Sciatic nerve (tissue), 2 donors: ENCODE data around the gene NT5C3B. TPM values are rescaled to one million over a fixed set of nuclear protein-coding genes. Genes with fewer than 3 reads are reported as not detected.
"Not testable (repeated sequence)": the region's sequence is repeated elsewhere in the genome, so short reads cannot be mapped to it uniquely, and the experiment has no call there.

Experiments used
- ATAC-seq: fragments of 200-7000 bp; cut with Tn5 transposase; one replicate; pipeline ENCODE4 v1.9.1; 2020; ENCODE audit warnings: mild to moderate bottlenecking, moderate library complexity
- DNase-seq: peaks from one replicate; pipeline ENCODE4 v3.0.0-alpha.2; 2020; ENCODE audit warnings: low spot score
- intact Hi-C: fragments of 100-400 bp; cut with DNase I; formaldehyde crosslinking; loops from one replicate; pipeline ENCODE4 v1.14.2; 2022
- total RNA-seq: library from RNA; stranded (reverse); fragmentation: NEBNext Ultra II Directional; extraction: Animal tissue kit (Norgen Biotek cat#: 25700); gene quantifications from one replicate; pipeline ENCODE4 v1.2.1, GENCODE V29; 2021
- donor health status: DM: no; HTN: no; CAD: no.
- donor health status: DM: no; HTN: no; CAD: no.

The NT5C3B gene
- total RNA-seq, 1 donor from 2014 or later = 34.6 TPM

- intact Hi-C loops = no loop called here
- DNase-seq = no peak
- ATAC-seq = peak; percentile 46
Observed at GRCh38 chr17:41792845-41793783, 42.9 kb downstream of the NT5C3B start.

- DNase-seq = no peak
- intact Hi-C loops = no loop called here
- no peak for ATAC-seq
Observed at GRCh38 chr17:41787021-41787418, 49.0 kb downstream of the NT5C3B start.

- intact Hi-C loops = no loop called here
- peak; percentile 98 for ATAC-seq
- DNase-seq = peak; percentile 100
Observed at GRCh38 chr17:41786227-41787020, 49.6 kb downstream of the NT5C3B start, which contains the start of gene JUP. Gene JUP, minus strand, starts transcription at chr17:41786711. Its CDS starts 14,857 bp downstream, at chr17:41771854.

- intact Hi-C loops = no loop called here
- DNase-seq = no peak
Observed at GRCh38 chr17:41785859-41786226, 50.2 kb downstream of the NT5C3B start.

GRCh38 chr17:41785091-41785858 lies 50.8 kb downstream of the NT5C3B start:
- ATAC-seq (peak; percentile 27), DNase-seq (no peak)
- intact Hi-C loops = no loop called here

More at GRCh38 chr17:41785859-41786226, 50.2 kb downstream of the NT5C3B start:
- peak; percentile 14 for ATAC-seq

GRCh38 chr17:41784207-41784744 lies 51.8 kb downstream of the NT5C3B start:
- DNase-seq (no peak), ATAC-seq (no peak)
- intact Hi-C loops = no loop called here

- intact Hi-C loops = no loop called here
- no peak for ATAC-seq
Observed at GRCh38 chr17:41782142-41782541, 53.9 kb downstream of the NT5C3B start.

GRCh38 chr17:41781404-41782110 lies 54.5 kb downstream of the NT5C3B start:
- intact Hi-C loops = no loop called here
- ATAC-seq (no peak), DNase-seq (no peak)

More at GRCh38 chr17:41782142-41782541, 53.9 kb downstream of the NT5C3B start:
- no peak for DNase-seq

GRCh38 chr17:41779954-41780353 lies 56.1 kb downstream of the NT5C3B start:
- no peak for ATAC-seq
- no peak for DNase-seq
- intact Hi-C loops = no loop called here

GRCh38 chr17:41777574-41778188 lies 58.4 kb downstream of the NT5C3B start:
- intact Hi-C loops = no loop called here
- ATAC-seq (peak; percentile 91), DNase-seq (peak; percentile 88)

- intact Hi-C loops = no loop called here
- DNase-seq (peak; percentile 69), ATAC-seq (peak; percentile 65)
Observed at GRCh38 chr17:41777157-41777573, 58.9 kb downstream of the NT5C3B start.

- DNase-seq, intact Hi-C loops, ATAC-seq: not testable (repeated sequence)
Observed at GRCh38 chr17:41776262-41776900, 59.7 kb downstream of the NT5C3B start.

- DNase-seq = no peak
- intact Hi-C loops = no loop called here
- no peak for ATAC-seq
Observed at GRCh38 chr17:41775394-41776226, 60.4 kb downstream of the NT5C3B start.
